ENCODE results near the gene PCNX3. TPM values are rescaled to one million over a fixed set of nuclear protein-coding genes. Genes with fewer than 3 reads are reported as not detected.

PCNX3 gene
- total RNA-seq, 2 donors from 2014 or later: 37.5 to 39.5 TPM

DNA sequence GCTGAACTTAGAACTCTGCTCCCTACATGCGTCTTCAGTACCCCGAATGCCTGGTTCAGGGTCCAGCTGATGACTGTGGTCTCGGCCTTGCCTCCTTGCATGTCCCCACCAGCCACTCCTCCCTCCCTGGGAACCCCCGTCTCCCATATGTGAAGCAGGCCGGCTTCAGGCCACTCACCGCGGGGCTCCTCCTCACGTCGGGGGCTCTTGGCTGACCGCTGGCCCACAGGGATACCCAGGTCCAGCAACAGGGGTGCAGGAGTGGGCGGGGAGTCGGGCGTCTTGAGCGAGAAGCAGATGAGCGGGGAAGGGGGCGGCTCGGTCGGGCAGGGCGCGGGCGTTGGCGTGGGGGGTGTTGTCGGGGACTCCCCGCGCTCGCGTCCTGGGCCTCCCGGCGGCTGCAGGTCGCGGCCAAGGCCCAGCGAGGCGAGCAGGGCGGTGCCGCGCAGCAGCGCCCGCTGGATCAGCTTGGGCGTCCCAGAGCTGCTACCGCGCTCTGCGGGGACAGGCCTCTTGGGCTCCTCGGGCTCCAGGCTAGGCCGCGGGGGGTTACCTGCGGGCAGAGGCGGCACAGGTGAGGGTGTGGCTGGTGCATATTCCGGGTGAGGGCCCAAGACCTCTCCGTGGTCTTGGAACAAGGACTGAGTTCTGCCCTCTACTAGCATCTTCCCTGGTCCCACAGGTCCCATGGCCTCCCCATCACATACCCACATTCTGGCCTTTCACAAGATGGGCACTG, 16.2 kb upstream of the PCNX3 start:
- TF ChIP-seq, protein P1, sequence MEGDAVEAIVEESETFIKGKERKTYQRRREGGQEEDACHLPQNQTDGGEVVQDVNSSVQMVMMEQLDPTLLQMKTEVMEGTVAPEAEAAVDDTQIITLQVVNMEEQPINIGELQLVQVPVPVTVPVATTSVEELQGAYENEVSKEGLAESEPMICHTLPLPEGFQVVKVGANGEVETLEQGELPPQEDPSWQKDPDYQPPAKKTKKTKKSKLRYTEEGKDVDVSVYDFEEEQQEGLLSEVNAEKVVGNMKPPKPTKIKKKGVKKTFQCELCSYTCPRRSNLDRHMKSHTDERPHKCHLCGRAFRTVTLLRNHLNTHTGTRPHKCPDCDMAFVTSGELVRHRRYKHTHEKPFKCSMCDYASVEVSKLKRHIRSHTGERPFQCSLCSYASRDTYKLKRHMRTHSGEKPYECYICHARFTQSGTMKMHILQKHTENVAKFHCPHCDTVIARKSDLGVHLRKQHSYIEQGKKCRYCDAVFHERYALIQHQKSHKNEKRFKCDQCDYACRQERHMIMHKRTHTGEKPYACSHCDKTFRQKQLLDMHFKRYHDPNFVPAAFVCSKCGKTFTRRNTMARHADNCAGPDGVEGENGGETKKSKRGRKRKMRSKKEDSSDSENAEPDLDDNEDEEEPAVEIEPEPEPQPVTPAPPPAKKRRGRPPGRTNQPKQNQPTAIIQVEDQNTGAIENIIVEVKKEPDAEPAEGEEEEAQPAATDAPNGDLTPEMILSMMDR (IDR thresholded peaks at IDR 0.05): no peak
- H3K36me3 ChIP-seq: peaks cover 35% of the 10 kb centered on the region
- DNase-seq (ENCODE audit: low spot score): no peak
- H3K4me3 ChIP-seq: no peak overlapping the region
- H3K27ac ChIP-seq: no peak overlapping the region
- H3K27me3 ChIP-seq (replicated peaks; ENCODE audit: insufficient read depth): no peaks in the 10 kb centered on the region
- no peaks in the 10 kb centered on the region for H3K4me1 ChIP-seq (ENCODE audit: control insufficient read depth in 1 of 2, low read depth in 2 of 2)
- H3K9me3 ChIP-seq: no peaks in the 10 kb centered on the region
- no peak for ATAC-seq (ENCODE audit: insufficient number of reproducible peaks, low FRiP score, low read depth)

DNA sequence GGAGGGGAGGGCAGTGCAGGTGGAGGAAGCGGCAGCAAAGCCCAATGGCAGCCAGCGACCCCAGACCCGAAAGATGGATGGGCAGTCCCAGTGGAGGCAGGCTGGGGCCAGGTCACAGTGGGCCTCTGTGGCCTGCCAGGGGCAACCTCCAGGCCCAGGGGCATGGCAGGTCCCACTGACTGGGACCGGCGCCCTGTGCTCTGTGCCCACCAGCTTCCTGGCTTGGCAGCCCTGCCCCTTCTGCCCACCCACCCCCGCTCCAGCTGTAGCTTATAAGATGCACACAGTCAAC, 15.7 kb upstream of the PCNX3 start:
- Histone ChIP-seq H3K9me3 (no peaks in the 10 kb centered on the region), H3K27me3 (replicated peaks; ENCODE audit: insufficient read depth) (no peaks in the 10 kb centered on the region), H3K27ac (no peak overlapping the region), H3K4me1 (ENCODE audit: control insufficient read depth in 1 of 2, low read depth in 2 of 2) (no peaks in the 10 kb centered on the region), H3K36me3 (peaks cover 40% of the 10 kb centered on the region), H3K4me3 (no peak overlapping the region)
- TF ChIP-seq, protein P1 (IDR thresholded peaks at IDR 0.05): no peak
- no peak for ATAC-seq (ENCODE audit: insufficient number of reproducible peaks, low FRiP score, low read depth)
- DNase-seq (ENCODE audit: low spot score): no peak

DNA sequence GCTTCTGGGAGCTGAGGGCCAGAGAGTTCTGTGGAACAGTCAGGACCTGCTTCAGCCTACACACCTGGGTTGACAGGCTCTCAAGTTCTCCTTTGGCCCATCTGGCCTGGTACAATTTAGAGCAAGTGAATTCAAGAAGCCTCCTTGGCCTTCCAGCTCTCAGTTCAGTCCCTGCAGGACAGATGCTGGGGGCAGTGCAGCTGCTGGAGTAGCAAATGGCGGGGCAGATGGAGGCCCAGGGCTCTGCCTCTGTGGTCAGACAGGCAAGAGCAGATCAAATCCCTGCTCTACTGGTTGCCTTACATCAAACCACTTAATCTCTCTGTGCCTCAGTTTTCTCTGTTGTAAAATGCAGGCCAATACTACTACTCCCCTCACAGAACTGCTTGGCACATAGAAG, 11.3 kb upstream of the PCNX3 start:
- ATAC-seq (ENCODE audit: insufficient number of reproducible peaks, low FRiP score, low read depth) (no peak), DNase-seq (ENCODE audit: low spot score) (no peak)
- Histone ChIP-seq H3K4me1 (ENCODE audit: control insufficient read depth in 1 of 2, low read depth in 2 of 2) (peaks cover 0 to 16% of the 10 kb centered on the region in 2 donors), H3K27ac (no peak overlapping the region), H3K36me3 (peaks cover 46% of the 10 kb centered on the region), H3K4me3 (no peak overlapping the region), H3K27me3 (replicated peaks; ENCODE audit: insufficient read depth) (no peaks in the 10 kb centered on the region), H3K9me3 (no peaks in the 10 kb centered on the region)
- TF ChIP-seq, protein P1 (IDR thresholded peaks at IDR 0.05): no peak

DNA sequence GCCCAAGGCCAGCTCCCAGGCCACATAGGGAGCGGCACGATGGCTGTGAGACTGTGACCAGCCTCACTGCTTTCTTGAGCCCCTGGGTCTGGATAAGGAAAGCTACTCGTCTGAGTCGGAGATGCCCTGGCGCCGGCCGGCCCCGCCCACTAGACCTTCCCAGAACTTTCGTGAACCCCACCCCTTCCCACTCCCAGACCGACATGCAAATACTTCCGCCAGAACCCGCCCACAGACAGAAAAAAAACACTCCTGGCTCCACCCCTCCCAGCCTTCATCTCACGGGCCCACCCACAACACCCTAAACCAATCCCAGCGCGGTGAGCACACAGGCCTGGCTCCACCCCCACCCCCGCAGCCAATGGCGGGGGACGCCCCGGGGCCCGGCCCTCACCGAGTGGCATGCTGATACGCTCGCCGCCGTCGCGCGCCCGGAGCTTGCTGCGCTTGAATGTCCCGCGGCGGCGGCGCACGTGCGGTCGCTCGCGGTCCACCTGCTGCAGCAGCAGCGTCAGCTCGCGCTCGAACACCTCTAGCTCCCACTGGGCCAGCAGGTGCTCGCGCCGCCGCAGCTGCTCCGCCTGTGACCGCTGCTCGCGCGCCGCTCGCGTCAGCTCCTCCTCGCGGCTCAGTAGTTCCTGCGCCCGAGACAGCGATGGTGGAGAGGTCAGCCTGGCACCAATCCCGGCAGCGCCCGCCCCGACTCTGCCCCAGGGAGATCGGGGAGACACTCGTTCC, 8.5 kb upstream of the PCNX3 start:
- H3K4me3 ChIP-seq: peak overlapping the region; percentile 44
- H3K4me1 ChIP-seq (ENCODE audit: control insufficient read depth in 1 of 2, low read depth in 2 of 2): peaks cover 4 to 42% of the 10 kb centered on the region in 2 donors
- peaks cover 44% of the 10 kb centered on the region for H3K36me3 ChIP-seq
- H3K27me3 ChIP-seq (replicated peaks; ENCODE audit: insufficient read depth): no peaks in the 10 kb centered on the region
- DNase-seq (ENCODE audit: low spot score) (peak; percentile 85), ATAC-seq (ENCODE audit: insufficient number of reproducible peaks, low FRiP score, low read depth) (peak; percentile 71)
- TF ChIP-seq, protein P1 (IDR thresholded peaks at IDR 0.05): no peak
- no peaks in the 10 kb centered on the region for H3K9me3 ChIP-seq
- peak overlapping the region; percentile 69 to 83 for H3K27ac ChIP-seq

DNA sequence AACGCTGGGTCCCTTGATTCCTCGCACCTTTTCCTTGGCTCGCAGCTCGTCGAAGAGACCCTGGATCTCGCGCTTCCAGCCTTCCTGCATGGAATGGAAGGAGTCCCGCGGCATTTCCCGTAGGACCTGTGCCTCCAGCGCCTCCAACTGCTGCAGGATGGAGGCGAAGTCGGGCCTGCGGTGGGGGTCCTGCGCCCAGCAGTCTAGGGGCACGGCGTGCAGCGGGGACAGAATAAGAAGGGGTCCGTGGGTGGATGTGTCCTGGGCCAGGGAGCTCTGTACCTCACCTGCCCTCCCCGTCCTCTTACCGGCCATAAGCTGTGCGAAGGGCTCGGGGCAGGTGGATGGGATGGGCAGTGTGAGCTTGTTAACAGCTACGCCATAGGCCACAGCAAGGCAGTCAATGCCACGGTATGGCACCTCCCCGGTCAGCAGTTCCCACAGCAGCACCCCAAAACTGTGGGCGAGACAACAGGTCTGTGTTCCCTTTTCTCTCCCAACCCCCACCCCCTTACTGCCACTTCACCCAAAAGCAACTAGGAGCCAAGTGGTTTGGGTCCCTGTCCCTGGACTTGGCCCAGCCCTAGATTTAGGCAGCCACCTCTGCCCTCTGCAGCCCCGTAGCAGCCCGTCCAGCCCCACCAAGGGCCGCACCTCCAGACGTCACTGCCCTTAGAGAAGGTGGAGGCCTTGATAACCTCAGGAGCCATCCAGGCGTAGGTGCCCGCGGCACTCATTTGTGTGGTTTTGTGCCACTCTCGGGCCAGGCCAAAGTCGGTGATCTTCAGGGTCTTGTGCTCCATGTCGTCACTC, 7.8 kb upstream of the PCNX3 start:
- Histone ChIP-seq H3K27ac (peak overlapping the region; percentile 5 to 64), H3K9me3 (no peaks in the 10 kb centered on the region), H3K4me3 (peak overlapping the region; percentile 44), H3K36me3 (peaks cover 43% of the 10 kb centered on the region), H3K4me1 (ENCODE audit: control insufficient read depth in 1 of 2, low read depth in 2 of 2) (peaks cover 11 to 49% of the 10 kb centered on the region in 2 donors), H3K27me3 (replicated peaks; ENCODE audit: insufficient read depth) (no peaks in the 10 kb centered on the region)
- TF ChIP-seq, protein P1 (IDR thresholded peaks at IDR 0.05): no peak
- DNase-seq (ENCODE audit: low spot score) (no peak), ATAC-seq (ENCODE audit: insufficient number of reproducible peaks, low FRiP score, low read depth) (no peak)

Measured in thoracic aorta (tissue), 2 donors.